Panc1 (cell line): ENCODE results near the gene MTM1.

Experiments used
- CTCF ChIP-seq: fragments of 450-650 bp; IDR thresholded peaks from 2 replicates; pipeline ENCODE4 v1.5.1; 2017; ENCODE audit warnings: mild to moderate bottlenecking
- POLR2AphosphoS5 ChIP-seq: IDR thresholded peaks from 2 replicates; pipeline ENCODE4 v1.6.1; 2012; ENCODE audit warnings: mild to moderate bottlenecking, low read depth, low read length, moderate library complexity
- REST ChIP-seq, 2 experiments: IDR thresholded peaks; 2 replicates each; pipeline ENCODE4 v1.6.1; 2011 to 2012; ENCODE audit warnings: low read depth in 2 of 2, control low read depth in 1 of 2, low read length in 1 of 2, mild to moderate bottlenecking in 1 of 2, moderate library complexity in 1 of 2; ENCODE audit not compliant: insufficient read depth in 1 of 2
- SIN3A ChIP-seq: IDR thresholded peaks from 2 replicates; pipeline ENCODE4 v1.6.1; 2012; ENCODE audit warnings: low read depth, mild to moderate bottlenecking, low read length, moderate library complexity, borderline replicate concordance; ENCODE audit not compliant: insufficient read depth
- TCF7L2 ChIP-seq: IDR thresholded peaks from 2 replicates; pipeline ENCODE4 v1.6.1; 2011; ENCODE audit warnings: mild to moderate bottlenecking, low read depth, low read length, inconsistent platforms

GRCh38 chrX:150573106-150573505 is 4.7 kb downstream of the MTM1 start:
- TF ChIP-seq CTCF (no peak), SIN3A (no peak), REST (IDR thresholded peaks at IDR 0.05; ENCODE audit: insufficient read depth in 1 of 2, low read depth in 2 of 2, low read length in 1 of 2) (no peak), POLR2AphosphoS5 (no peak), TCF7L2 (no peak)
